Esophagus muscularis mucosa (tissue), 3 donors: ENCODE measurements around the gene LMAN2.

Experiments
- CTCF ChIP-seq, 3 experiments: fragments of 200-600 bp in 2 of 3; fragments of 450-650 bp in 1 of 3; sonication (generic) in 2 of 3; IDR thresholded peaks; one replicate each; pipeline ENCODE4 v1.5.1; 2017 to 2019; ENCODE audit warnings: antibody characterized with exemption in 3 of 3, mild to moderate bottlenecking in 2 of 3, moderate library complexity in 1 of 3
- POLR2AphosphoS5 ChIP-seq, 2 donors: sonication (generic); formaldehyde crosslinking; IDR thresholded peaks; one replicate each; pipeline ENCODE4 v1.6.1; 2017; ENCODE audit warnings: antibody characterized with exemption in 2 of 2

DNA sequence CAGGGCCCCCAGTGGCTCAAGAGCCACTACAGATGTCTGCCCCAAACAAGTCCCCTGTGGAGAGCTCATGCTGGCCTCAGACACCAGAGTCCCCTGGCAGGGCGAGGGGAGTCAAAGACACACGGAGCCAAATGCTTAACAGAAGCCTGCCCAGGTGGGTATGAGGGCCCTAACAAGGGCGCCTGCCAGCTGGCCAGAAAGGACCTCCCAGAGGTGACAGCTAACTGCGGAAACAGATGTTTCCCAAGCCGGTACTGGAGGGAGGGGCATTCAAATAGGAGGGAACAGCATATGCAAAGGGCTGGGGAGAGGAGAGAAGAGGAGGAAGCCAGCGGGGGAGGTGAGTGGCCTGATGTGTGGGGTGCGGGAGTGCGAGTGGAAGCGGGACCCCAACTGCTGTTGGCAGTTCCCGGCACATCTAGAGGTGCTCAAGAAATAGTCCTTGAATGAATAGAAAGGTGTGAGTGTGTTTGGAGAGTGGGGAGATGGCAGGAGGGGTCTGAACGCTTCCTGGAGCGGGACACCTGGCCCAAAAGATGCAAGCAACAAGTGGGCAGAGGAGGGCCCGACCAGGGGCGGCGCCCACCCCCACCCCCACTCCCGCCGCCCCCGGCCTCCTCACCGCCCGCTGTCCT lies 40.6 kb downstream of the LMAN2 start:
- no peak for TF ChIP-seq CTCF (IDR thresholded peaks at IDR 0.05)
- TF ChIP-seq POLR2AphosphoS5 (IDR thresholded peaks at IDR 0.05): no peak
